MM.1S (cell line): Measurements from ENCODE around the gene APBB2.

Experiments
- CTCF ChIP-seq: fragments of 300-600 bp; sonication (generic); IDR thresholded peaks from 2 replicates; pipeline ENCODE4 v1.5.1; 2016; ENCODE audit warnings: antibody characterized with exemption, low read length, mixed read lengths
- EZH2 ChIP-seq: fragments of 300-600 bp; sonication (generic); optimal IDR thresholded peaks from 2 replicates; pipeline ENCODE3; 2017; ENCODE audit warnings: low read depth, mild to moderate bottlenecking, antibody characterized with exemption, low read length, mixed read lengths

- TF ChIP-seq CTCF (no peak), EZH2 (no peak)
Measured at GRCh38 chr4:41135801-41136200, 78.5 kb downstream of the APBB2 start.
